ENCODE data around the gene DOHH. TPM values are rescaled to one million over a fixed set of nuclear protein-coding genes. Genes with fewer than 3 reads are reported as not detected.

Gene DOHH
- total RNA-seq, 3 donors from 2014 or later = 39.2 to 49.9 (median 42.9) TPM

DNA sequence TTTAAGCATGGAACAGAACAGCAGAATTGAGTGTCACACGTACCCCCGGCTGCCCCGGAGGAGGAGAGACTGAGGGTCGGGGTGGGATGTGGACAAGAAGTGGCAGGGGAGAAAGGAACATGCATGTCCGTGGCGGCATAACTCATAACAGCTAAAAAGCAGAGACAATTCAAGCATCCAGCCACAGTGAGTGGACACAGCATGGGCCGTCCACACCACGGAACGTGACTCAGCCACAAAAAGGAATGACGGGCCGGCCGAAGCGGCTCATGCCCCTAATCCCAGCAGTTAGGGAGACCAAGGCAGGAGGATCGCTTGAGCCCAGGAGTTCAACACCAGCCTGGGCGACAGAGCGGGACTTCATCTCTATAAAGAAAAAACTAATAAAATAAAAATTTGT, 7.6 kb downstream of the DOHH start:
- H3K9me3 Mint-ChIP-seq = no peaks in the 10 kb centered on the region
- H3K4me1 Mint-ChIP-seq (ENCODE audit: low read depth) = peaks cover 12% of the 10 kb centered on the region
- peaks cover 28% of the 10 kb centered on the region for H3K36me3 Mint-ChIP-seq (ENCODE audit: insufficient read depth)

DNA sequence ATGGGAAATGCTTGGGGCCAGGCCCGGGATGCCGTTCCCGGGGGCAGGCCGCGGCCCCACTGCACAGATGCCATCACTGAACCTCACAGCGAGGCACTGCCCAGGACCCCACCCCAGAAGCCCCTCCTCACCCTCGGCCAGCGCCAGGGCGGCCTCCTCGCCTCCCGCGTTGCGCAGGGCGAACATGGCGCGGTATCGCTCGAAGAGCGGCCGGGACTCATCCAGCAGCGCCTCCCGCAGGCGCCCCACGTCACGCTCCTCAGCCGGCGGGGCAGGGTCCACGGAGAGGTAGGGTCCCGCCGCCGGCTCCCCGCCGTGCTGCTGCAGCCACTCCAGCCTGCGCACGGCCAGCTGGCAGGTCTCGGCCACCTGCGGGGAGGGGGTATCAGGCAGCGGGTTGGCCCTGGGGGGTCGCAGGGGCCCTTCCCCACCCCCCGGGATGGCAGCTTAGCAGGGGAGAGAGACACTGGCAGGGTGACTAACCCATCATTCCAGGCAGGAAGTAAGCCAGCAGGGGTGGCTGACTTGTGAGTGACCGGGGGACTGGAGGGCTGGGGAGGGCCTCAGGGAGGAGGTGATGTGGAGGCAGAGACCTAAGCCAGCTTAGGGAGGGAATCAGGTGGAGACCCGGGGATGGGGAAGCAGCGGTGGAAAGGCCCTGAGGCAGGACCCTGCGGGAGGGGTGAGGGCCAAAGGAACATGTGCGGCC, 8.2 kb downstream of the DOHH start:
- DNase-seq = no peak
- no peak for ATAC-seq
- H3K27me3 Mint-ChIP-seq (ENCODE audit: low read depth) = no peaks in the 10 kb centered on the region
- H3K9me3 Mint-ChIP-seq = no peaks in the 10 kb centered on the region
- H3K4me1 Mint-ChIP-seq (ENCODE audit: low read depth) = peaks cover 11% of the 10 kb centered on the region
- H3K4me3 Mint-ChIP-seq = no peak overlapping the region
- peaks cover 27% of the 10 kb centered on the region for H3K36me3 Mint-ChIP-seq (ENCODE audit: insufficient read depth)

More for the DNA sequence above, 7.6 kb downstream of the DOHH start:
- no peak for DNase-seq
- no peak for ATAC-seq
- Mint-ChIP-seq H3K4me3 (no peak overlapping the region), H3K27me3 (ENCODE audit: low read depth) (no peaks in the 10 kb centered on the region)

DNA sequence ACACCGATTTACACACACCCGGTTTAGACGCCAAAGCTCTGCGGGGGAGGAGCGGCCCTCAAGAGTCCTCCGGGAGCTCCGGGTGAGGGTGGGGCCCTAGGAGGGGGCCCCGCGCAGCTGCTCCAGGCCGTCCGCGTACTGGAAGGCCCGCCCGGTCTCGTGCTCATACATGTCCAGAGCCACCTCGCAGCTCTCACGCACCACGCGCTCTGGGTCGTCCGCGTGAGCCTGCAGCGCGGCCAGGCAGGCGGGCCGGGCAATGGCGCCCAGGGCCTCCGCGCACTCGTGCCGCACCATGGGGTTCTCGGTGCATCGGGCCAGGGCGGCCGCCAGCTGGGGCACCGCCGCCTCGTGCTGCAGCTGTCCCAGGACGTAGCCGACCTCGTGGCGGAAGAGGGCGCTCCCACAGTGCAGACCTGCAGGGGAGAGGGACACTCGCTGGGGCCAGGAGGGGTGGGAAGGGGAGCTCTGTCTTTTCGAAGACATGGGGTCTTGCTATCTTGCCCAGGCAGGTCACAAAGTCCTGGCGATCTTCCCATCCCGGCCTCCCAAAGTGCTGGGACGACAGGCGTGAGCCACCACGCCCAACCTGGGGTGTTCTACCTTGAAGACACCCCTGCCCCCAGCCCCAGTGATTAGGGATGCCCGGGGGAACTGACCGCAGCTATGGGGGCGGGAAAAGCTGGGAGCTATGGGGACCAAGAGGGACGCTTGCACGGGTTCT, 8.9 kb downstream of the DOHH start:
- no peak overlapping the region for H3K4me3 Mint-ChIP-seq
- peaks cover 22% of the 10 kb centered on the region for H3K36me3 Mint-ChIP-seq (ENCODE audit: insufficient read depth)
- no peaks in the 10 kb centered on the region for H3K27me3 Mint-ChIP-seq (ENCODE audit: low read depth)
- ATAC-seq = no peak
- no peaks in the 10 kb centered on the region for H3K9me3 Mint-ChIP-seq
- DNase-seq = no peak
- H3K4me1 Mint-ChIP-seq (ENCODE audit: low read depth) = peaks cover 8% of the 10 kb centered on the region

DNA sequence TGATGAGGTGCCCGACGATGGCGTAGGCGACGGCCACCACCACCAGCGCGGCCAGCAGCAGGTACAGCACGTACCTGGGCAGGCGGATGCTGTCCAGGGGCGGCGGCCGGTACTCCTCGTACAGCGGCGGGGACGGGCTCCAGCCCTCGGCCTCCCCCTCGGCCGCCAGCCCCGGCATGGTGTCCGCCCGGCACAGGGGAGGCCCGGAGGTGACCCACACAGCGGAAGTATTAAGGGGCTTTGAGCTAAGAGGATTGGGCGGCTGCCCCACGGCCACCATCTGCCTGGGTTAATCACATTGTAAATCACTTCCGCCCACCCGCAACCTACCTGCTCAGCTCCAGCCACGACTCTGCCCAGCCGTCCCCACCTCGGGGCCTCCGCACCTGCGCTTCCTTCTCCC, 17.2 kb downstream of the DOHH start, which contains the start of gene SMIM44:
Gene SMIM44, minus strand, starts transcription at position 216 of the 403 bp plus-strand sequence. Its CDS starts 38 bp downstream, at position 178.
- H3K4me1 Mint-ChIP-seq (ENCODE audit: low read depth) = peaks cover 6% of the 10 kb centered on the region
- no peaks in the 10 kb centered on the region for H3K9me3 Mint-ChIP-seq
- H3K36me3 Mint-ChIP-seq (ENCODE audit: insufficient read depth) = peaks cover 4% of the 10 kb centered on the region
- no peak within 1 kb of the TSS for H3K4me3 Mint-ChIP-seq
- no peak for ATAC-seq
- peaks cover 2% of the 10 kb centered on the region for H3K27me3 Mint-ChIP-seq (ENCODE audit: low read depth)
- DNase-seq = no peak

DNA sequence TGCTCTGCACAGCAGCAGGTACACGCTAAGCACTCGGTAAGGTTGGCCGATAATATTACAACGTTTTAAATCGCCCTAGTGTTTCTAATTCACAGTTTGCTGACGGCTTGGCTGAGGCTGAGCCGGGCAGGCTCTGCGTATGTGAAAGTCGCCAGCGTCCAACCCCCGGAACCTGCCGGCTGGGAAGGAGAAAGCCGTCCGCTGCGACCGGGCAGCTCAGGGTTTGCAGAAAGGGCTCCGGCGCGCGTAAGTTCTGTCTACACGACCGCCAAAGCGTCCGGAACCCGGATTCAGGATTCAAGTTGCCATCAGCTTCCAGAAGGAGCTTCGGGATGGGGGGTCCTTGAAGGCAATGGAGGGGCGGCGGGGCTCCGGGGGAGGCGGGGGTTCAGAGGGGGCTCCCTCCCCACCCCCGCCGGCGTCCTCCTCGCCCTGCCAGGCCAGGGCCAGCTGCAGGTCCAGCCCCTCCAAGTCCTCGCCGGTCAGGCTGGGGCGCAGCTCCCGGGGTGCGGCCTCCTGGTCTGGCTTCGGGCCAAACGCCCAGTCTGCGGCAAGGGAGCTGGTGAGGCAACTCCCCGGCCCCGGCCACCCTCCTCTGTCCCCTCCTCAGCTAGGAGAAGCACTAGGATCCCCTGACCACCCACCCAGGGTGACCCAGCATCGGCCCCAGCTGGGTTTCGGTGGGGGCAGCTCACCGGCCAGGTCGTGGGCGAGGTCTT, 17.8 kb downstream of the DOHH start:
- Mint-ChIP-seq H3K27me3 (ENCODE audit: low read depth) (peaks cover 2% of the 10 kb centered on the region), H3K4me3 (no peak overlapping the region), H3K36me3 (ENCODE audit: insufficient read depth) (no peaks in the 10 kb centered on the region), H3K9me3 (no peaks in the 10 kb centered on the region), H3K4me1 (ENCODE audit: low read depth) (peaks cover 10% of the 10 kb centered on the region)
- DNase-seq = no peak
- no peak for ATAC-seq

DNA sequence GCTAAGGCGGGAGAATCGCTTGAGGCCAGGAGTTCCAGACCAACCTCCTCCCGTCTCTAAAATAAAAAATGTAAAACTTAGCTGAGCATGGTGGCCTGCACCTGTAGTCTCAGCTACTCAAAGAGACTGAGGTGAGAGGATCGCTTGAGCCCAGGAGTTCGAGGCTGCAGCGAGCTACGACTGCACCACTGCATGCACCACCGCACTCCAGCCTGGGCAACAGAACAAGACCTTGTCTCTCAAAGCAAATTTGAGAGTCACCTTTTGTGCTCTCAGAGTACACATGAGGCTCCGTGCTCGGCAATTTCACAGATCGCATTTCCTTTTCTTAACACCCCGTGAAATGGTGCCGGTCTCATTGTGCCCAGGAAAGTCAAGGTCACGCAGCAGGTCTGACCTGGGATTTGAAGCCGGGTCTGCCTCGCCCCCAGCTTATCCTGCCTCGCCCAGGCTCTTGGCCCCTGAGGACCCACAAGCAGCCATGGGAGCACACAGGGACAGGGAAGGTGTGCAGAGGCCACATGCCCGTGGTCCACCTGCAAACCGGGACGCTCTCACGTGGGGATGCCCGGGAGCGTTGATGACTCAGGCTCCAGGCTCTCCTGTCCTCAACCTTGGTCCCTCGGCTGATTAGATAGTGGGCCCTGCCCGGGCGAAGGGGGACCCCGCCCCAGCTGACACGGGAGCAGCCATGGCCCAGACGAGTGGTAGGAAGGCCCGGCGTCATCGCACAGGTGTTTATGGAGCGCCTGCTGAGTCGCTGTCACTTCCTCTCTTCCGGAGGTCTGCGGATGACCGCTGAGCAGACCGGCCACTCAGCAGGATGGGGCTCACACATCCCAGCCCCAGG, 19.0 kb downstream of the DOHH start:
- Mint-ChIP-seq H3K27me3 (ENCODE audit: low read depth) (peaks cover 2% of the 10 kb centered on the region), H3K4me3 (no peak overlapping the region), H3K4me1 (ENCODE audit: low read depth) (peaks cover 10% of the 10 kb centered on the region), H3K36me3 (ENCODE audit: insufficient read depth) (no peaks in the 10 kb centered on the region), H3K9me3 (no peaks in the 10 kb centered on the region)
- ATAC-seq (no peak), DNase-seq (no peak)

DNA sequence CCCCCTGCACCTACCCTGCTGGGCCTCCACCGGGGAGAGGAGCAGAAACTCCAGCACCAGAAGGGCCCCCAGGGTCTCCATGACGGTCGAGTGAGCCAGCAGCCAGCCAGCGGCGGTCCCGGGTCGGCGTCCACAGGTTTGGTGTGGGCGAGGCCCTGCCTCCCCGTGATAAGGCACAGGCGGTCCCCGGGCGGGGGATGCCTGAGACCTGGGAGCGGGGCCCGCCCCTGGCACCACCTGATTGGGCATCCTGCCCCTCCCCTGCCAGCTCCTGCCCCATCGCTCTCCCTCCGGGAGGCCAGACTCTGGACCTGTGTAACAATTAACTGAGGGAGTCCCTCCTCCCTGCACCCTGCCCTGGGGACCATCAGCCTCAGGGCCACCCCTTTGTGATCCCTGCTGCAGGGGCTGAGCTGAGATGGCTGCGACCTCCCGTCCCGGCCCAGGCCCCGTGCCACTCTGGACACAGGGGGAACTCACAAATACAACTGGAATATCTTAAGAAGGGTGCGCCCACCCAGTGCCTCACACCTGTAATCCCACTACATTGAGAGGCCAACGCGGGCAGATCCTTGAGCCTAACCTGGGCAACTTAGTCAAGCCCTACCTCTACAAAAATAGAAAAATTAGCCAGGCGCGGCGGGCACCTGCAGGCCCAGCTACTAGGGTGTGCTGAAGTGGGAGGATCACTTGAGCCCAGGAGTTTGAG, 19.9 kb downstream of the DOHH start, which contains the start of gene SMIM24:
Gene SMIM24, minus strand, starts transcription at position 143 of the 709 bp plus-strand sequence. Its CDS starts 62 bp downstream, at position 81.
- Mint-ChIP-seq H3K4me1 (ENCODE audit: low read depth) (peaks cover 10% of the 10 kb centered on the region), H3K9me3 (no peaks in the 10 kb centered on the region), H3K36me3 (ENCODE audit: insufficient read depth) (no peaks in the 10 kb centered on the region), H3K4me3 (no peak within 1 kb of the TSS), H3K27me3 (ENCODE audit: low read depth) (peaks cover 2% of the 10 kb centered on the region)
- DNase-seq (no peak), ATAC-seq (no peak)

DNA sequence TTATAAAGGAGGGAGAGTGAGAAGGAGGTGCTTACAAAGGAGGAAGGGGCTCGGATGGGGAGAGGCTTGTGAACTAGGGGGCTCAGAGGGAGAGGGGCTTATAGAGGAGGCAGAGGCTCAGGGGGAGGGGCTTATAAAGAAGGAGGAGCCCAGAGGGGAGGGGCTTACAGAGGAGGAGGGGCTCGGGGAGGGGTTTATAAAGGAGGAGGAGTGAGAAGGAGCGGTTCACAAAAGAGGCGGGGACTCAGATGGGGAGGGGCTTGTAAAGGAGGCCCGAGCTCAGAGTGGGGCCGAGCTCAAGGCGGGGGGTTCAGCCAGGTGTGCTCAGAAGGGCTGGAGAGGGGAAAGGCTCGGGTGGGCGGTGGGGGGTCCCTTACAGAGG, 20.6 kb downstream of the DOHH start:
- DNase-seq (no peak), ATAC-seq (peak; percentile 48 to 51)
- Mint-ChIP-seq H3K36me3 (ENCODE audit: insufficient read depth) (no peaks in the 10 kb centered on the region), H3K27me3 (ENCODE audit: low read depth) (no peaks in the 10 kb centered on the region), H3K4me3 (no peak overlapping the region), H3K9me3 (no peaks in the 10 kb centered on the region), H3K4me1 (ENCODE audit: low read depth) (peaks cover 10% of the 10 kb centered on the region)

DNA sequence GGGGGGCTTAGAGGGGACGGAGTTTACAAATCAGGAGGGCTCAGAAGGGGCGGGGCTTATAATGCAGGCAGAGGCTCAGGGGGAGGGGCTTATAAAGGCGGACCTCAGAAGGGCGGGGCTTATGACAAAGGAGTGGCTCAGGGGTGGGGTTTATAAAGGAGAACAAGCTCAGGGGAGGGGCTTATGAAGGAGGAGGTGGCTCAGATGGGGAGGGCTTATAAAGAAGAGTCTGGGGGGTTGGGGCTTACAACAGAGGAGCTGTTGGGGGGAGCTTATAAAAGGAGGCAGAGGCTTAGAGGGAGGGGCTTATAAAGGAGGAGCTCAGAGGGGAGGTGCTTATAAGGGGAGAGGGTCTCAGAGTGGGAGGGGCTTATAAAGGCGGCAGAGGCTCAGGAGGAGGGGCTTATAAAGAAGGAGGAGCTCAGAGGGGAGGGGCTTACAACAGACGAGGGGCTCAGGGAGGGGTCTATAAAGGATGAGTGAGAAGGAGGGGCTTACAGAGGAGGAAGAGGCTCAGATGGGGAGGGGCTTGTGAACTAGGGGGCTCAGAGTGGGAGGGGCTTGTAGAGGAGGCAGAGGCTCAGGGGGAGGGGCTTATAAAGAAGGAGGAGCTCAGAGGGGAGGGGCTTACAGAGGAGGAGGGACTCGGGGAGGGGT, 21.2 kb downstream of the DOHH start:
- DNase-seq = no peak
- Mint-ChIP-seq H3K27me3 (ENCODE audit: low read depth) (no peaks in the 10 kb centered on the region), H3K9me3 (no peaks in the 10 kb centered on the region), H3K4me3 (no peak overlapping the region), H3K4me1 (ENCODE audit: low read depth) (peaks cover 10% of the 10 kb centered on the region), H3K36me3 (ENCODE audit: insufficient read depth) (no peaks in the 10 kb centered on the region)
- peak; percentile 54 to 71 for ATAC-seq

DNA sequence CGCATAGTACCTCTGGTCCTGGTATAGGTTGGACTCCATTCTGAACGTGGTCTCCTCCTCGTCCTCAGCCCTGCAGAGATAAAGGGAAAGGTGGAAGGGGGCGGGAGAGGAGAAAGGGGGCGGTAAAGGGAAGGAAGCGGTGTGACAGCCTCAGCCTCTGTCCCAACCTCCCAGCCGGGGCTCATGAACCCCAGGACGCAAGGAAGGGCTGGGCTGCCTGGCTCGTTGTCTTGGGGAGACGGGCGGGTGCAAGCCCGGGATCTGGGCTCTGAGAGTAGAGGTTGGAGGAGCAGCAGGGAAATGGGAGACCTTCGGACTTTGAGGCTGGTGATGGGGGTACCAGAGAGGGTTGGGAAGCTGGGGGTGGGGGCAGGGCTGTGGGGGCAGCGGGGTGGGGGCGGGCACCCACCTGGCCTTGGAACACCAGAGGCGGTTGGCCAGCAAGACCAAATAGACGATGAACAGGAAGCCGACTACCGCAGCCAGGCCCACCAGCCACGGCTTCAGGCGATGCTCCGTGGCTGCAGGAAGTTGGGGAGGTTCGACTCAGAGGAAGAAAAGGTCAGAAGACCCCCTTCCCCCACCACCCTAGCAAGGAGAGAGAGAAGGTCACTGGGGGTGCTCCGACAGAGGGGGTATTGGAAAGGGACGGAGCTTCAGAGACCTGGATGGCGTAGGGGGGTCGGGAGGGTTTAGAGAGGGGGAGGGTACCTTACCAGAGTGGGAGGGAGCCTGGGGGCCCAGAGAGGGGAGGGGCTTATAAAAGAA, 21.9 kb downstream of the DOHH start:
- no peak for DNase-seq
- peaks cover 10% of the 10 kb centered on the region for H3K4me1 Mint-ChIP-seq (ENCODE audit: low read depth)
- H3K36me3 Mint-ChIP-seq (ENCODE audit: insufficient read depth) = no peaks in the 10 kb centered on the region
- H3K27me3 Mint-ChIP-seq (ENCODE audit: low read depth) = no peaks in the 10 kb centered on the region
- no peak overlapping the region for H3K4me3 Mint-ChIP-seq
- ATAC-seq = peak in 1 of 2 donors; percentile 14
- H3K9me3 Mint-ChIP-seq = no peaks in the 10 kb centered on the region

DNA sequence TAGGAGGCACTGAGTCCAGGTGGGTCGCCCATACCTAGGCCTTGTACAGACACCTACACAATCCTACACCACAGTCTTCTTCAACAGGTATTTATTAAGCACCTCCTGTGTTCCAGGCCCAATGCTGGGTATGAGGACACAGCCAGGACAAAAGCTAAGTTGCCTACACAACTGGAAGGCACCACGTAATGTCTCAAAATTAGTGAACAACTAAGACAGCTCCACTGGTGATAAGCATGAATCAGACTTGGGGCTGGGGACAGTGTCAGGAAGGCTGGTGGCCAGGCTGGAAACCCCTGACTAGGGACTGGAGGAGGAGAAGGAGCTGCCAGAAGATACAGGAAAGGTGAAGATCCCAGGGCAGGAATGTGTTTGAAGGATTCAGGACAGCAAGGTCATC, 22.5 kb downstream of the DOHH start:
- Mint-ChIP-seq H3K4me3 (no peak overlapping the region), H3K4me1 (ENCODE audit: low read depth) (peaks cover 10% of the 10 kb centered on the region), H3K36me3 (ENCODE audit: insufficient read depth) (no peaks in the 10 kb centered on the region), H3K9me3 (no peaks in the 10 kb centered on the region), H3K27me3 (ENCODE audit: low read depth) (no peaks in the 10 kb centered on the region)
- ATAC-seq (no peak), DNase-seq (no peak)

DNA sequence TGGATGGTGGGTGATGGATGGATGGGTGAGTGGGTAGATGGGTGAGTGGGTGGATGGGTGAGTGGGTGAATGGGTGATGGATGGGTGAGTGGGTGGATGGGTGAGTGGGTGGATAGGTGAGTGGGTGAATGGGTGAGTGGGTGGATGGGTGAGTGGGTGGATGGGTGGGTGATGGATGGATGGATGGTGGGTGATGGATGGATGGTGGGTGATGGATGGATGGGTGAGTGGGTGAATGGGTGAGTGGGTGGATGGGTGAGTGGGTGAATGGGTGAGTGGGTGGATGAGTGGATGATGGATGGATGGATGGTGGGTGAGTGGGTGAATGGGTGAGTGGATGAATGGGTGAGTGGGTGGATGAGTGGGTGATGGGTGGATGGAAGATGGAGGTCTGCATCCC, 23.0 kb downstream of the DOHH start:
- DNase-seq (no peak), ATAC-seq (no peak)
- H3K36me3 Mint-ChIP-seq (ENCODE audit: insufficient read depth) = no peaks in the 10 kb centered on the region
- peaks cover 10% of the 10 kb centered on the region for H3K4me1 Mint-ChIP-seq (ENCODE audit: low read depth)
- no peaks in the 10 kb centered on the region for H3K27me3 Mint-ChIP-seq (ENCODE audit: low read depth)
- H3K9me3 Mint-ChIP-seq = no peaks in the 10 kb centered on the region
- no peak overlapping the region for H3K4me3 Mint-ChIP-seq

Data from activated T-cell treated with anti-CD3 and anti-CD28 coated beads, Interleukin-2, amount 50 U/mL, for 4 hours (primary cell).